H1 (cell line): Measurements from ENCODE around the gene FOXO6. TPM values are rescaled to one million over a fixed set of nuclear protein-coding genes. Genes with fewer than 3 reads are reported as not detected.

Experiments used
- CHD1 ChIP-seq: IDR thresholded peaks from 2 replicates; pipeline ENCODE4 v1.6.1; 2012; ENCODE audit warnings: low read depth, low read length, improper control_type of control experiment
- CHD7 ChIP-seq: fragments of 300-600 bp; sonication (generic); IDR thresholded peaks from 2 replicates; pipeline ENCODE4 v1.7.1; 2012; ENCODE audit warnings: low read length, moderate library complexity, mild to moderate bottlenecking, inconsistent platforms; ENCODE audit not compliant: insufficient replicate concordance
- POU5F1 ChIP-seq: IDR thresholded peaks from 2 replicates; pipeline ENCODE4 v1.6.1; 2011; ENCODE audit warnings: low read depth, mild to moderate bottlenecking, low read length, moderate library complexity
- RNF2 ChIP-seq: fragments of 200-900, 300-1000 bp; sonication (generic); IDR thresholded peaks from 2 replicates; pipeline ENCODE4 v1.7.1; 2016; ENCODE audit warnings: borderline replicate concordance, low read depth, mild to moderate bottlenecking, antibody characterized with exemption, low read length; ENCODE audit not compliant: poor library complexity, severe bottlenecking; ENCODE audit errors: missing control alignments
- TBP ChIP-seq: IDR thresholded peaks from 2 replicates; pipeline ENCODE4 v1.6.1; 2011; ENCODE audit warnings: low read depth, low read length, improper control_type of control experiment
- polyA plus RNA-seq, 7 experiments: library from polyadenylated mRNA; depleted of rRNA in 3 of 7; stranded (reverse) in 5 of 7; unstranded in 2 of 7; fragments of >200 nt in 5 of 7; fragments of 200-250 nt in 2 of 7; gene quantifications; 1 replicate in 5 of 7; 2 replicates in 1 of 7; 4 replicates in 1 of 7; pipeline versions ENCODE4 v1.2.1 to v1.2.3, GENCODE V29; 2011 to 2013; ENCODE audit warnings: missing spikeins in 2 of 7, mixed read lengths in 2 of 7
- total RNA-seq: library from RNA; stranded (reverse); fragmentation: NEBNext Ultra II Directional; extraction: Animal tissue kit (Norgen Biotek cat#: 25700); gene quantifications from 2 replicates; pipeline ENCODE4 v1.2.1, GENCODE V29; 2021
- TF ChIP-seq, protein P1 (sequence below), 3 experiments: IDR thresholded peaks; 1 replicate in 2 of 3; 2 replicates in 1 of 3; pipeline versions ENCODE4 v1.5.1 to v1.6.1; 2011; ENCODE audit warnings: low read length in 3 of 3, mild to moderate bottlenecking in 3 of 3, inconsistent platforms in 2 of 3, low read depth in 1 of 3, moderate library complexity in 1 of 3; ENCODE audit not compliant: insufficient read depth in 1 of 3; ENCODE audit errors: control extremely low read depth in 1 of 3

Gene FOXO6
- total and polyA plus RNA-seq, 2 of the 8 experiments (the other 6 are each of a cell fraction or from before 2014, with no cell fraction given): 0.59 to 3.0 TPM

- TF ChIP-seq CHD7 (no peak), CHD1 (no peak), POU5F1 (no peak), RNF2 (no peak), TBP (no peak)
- TF ChIP-seq, protein P1, sequence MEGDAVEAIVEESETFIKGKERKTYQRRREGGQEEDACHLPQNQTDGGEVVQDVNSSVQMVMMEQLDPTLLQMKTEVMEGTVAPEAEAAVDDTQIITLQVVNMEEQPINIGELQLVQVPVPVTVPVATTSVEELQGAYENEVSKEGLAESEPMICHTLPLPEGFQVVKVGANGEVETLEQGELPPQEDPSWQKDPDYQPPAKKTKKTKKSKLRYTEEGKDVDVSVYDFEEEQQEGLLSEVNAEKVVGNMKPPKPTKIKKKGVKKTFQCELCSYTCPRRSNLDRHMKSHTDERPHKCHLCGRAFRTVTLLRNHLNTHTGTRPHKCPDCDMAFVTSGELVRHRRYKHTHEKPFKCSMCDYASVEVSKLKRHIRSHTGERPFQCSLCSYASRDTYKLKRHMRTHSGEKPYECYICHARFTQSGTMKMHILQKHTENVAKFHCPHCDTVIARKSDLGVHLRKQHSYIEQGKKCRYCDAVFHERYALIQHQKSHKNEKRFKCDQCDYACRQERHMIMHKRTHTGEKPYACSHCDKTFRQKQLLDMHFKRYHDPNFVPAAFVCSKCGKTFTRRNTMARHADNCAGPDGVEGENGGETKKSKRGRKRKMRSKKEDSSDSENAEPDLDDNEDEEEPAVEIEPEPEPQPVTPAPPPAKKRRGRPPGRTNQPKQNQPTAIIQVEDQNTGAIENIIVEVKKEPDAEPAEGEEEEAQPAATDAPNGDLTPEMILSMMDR (IDR thresholded peaks at IDR 0.05; ENCODE audit: control extremely low read depth in 1 of 3, insufficient read depth in 1 of 3, low read depth in 1 of 3, low read length in 3 of 3): no peak
Observed at GRCh38 chr1:41364442-41365319, 3.4 kb downstream of the FOXO6 start (continued).
